OCI-M2 (cell line): ENCODE data around the gene AFAP1L1.

Source experiments
- DNase-seq: peaks from one replicate; lab custom pipeline; 2025; ENCODE audit not compliant: unreplicated experiment; lab: John Stamatoyannopoulos, UW

Gene AFAP1L1

DNA sequence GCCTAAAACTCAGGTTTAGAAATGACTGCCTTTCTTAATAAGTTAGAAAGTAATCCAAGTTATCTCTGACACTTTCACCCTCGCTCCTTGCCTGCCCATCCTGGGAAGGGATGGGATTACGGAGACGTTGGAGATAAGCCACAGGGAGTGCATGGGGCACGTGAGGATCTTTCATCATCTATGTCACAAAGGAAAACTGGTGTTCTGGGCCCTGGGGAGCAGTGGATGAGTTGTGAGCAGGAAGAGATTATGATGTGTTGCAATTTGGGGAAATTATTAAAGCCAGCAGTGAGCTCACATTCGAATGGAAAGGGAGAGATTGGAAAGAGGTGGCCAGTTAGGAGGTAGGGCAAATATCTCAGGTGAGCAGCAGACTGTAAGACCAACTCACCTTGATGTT lies 12.8 kb downstream of the AFAP1L1 start:
- no peak for DNase-seq

DNA sequence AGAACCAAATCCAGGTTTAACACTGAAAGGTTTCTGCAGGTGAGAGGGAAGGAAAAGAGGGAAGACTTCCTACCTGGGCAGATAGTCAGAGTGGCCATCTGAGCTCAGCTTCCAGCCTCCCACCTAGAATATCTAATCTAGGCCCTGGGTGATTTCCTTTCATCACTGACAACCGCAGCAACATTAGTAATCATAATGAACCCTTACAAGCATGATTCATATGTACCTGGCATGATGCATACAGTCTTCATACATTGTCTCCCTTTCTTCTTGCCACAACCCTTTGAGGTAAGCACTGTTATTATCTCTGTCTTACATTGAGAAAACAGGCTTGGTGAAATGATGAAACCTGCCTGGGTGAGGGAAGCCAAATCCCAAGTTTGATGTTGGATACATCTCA lies 13.5 kb downstream of the AFAP1L1 start:
- DNase-seq, result no peak

DNA sequence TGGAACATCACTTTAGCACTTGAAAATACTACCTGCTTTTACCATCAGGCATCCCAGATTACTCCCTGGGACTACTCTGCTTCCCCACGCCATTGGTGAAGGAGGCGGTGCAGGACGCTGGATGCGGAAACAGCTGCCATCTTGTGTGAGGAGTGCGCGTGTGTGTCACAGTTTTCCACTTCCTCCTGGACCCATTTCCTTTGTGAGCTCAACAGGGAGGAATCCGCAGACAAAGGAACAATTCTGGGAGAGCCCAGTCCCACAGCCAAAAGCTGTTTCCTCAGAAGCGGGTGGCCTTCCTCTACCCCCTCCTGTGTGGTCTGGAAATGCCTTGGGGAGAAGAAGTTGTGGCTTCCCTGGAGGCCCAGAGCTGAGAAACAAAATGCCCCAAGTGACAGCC lies 16.8 kb downstream of the AFAP1L1 start:
- DNase-seq, result no peak

DNA sequence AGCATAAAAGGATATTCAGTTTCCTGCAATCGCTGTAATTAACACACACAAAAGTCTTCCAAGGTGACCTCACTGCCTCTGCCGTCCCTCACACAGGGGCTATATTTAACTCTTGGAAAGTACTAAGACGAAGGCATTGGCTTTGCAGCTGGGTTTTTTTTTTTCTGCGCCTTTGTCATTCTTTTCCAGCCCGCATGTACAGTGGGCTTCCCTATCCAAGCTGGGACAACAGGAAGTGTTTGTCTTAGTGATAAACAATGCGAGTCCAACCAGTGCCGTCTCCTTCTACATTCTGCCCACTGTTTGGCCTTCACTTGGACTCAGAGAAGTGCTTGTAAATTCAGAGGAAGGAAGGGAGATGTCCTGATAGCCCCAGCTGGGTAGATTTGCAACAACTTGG lies 17.6 kb downstream of the AFAP1L1 start:
- DNase-seq, result no peak

DNA sequence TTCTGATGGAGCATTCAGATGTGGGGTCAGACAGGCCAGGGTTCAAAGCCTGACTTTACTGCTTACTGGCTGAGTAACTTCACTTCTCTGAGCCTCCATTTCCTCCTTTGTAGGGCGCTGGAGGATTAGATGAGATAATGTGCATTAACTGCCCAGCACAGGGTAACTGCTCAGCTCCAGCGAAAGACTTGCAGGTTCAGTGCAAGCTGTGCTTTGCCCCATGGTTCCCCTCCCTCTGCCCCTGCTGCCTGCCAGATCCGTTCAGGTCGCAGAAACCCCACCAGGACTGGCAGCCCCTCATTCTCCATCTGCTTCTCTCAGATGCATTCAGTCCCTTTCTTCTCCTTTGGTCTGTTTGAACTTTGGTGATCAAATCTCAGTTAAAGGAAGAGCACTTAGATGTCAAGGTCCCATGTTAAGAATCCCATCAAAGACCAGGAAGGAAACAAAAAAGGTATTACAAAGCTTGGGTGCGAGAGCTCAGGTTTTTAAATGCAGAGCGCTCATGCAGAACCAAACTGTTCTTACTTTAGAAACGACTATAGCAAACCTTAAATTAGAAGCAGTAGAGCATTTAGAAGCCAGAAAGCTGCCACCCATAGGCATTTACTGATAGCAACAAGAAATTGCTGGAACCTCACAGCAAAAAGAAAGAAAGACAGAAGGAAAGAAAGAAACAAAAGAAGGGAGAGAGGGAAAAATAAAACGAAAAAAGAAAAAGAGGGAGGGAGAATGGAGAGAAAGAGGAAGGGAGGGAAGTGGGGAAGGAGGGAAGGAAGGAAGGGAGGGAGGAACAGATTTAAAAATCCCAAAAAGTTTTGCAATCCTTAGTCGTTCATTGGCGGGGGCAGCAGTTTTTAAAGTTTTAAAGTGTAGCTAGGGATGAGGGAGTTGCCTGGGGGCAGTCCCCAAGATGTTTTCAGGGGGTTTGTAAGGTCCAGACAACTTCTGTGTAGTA lies 23.5 kb downstream of the AFAP1L1 start:
- no peak for DNase-seq

DNA sequence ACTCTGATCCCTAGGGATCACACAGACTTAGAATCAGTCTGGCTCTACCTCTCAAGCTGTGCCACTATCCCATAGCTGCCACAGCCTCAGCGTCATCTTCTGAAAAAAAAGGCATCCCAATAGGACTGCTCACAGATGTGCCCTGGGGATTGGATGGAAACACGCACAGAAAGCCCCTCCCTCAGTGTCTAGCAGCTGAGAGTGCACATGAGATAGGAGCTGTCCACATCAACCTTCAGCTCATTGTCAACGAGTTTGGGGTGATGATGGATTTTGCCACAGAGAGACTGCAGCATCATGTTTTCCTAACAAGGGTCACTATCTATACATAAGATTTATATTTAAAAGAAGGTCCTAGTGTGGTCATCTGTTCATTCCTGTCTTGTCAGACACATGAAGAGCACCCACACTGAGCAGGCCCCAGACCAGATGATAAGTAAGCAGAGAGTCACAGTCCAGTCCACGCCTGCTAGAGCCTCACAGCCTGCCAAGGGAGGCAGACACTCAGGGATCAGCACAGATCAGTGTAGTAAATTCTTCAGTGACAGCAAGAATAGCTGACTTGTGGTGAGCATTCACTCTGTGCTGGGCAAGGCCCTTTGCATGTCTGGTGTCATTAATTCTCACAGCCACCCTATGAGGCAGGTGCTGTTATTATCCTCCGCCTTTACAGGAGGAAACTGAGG lies 25.8 kb downstream of the AFAP1L1 start:
- DNase-seq, result no peak

DNA sequence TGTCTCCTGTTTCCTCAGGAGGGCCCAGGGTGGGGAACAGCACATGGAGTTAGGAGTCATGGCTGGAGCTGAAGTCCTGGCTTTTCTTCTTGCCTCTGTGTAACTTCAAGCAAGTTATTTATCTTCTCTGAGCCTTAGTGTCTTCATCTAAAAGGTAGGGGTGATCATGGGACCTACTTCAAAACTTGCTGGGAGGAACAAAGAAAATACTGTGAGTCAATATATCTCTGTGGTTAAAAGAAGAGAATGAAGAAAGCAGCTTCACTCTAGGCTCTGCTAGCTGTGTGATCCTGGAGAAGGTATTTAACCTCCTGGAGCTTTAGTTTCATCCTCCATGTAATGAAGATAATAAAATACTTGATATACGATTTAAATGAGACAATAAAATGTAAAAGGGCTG lies 26.5 kb downstream of the AFAP1L1 start:
- DNase-seq, result no peak

DNA sequence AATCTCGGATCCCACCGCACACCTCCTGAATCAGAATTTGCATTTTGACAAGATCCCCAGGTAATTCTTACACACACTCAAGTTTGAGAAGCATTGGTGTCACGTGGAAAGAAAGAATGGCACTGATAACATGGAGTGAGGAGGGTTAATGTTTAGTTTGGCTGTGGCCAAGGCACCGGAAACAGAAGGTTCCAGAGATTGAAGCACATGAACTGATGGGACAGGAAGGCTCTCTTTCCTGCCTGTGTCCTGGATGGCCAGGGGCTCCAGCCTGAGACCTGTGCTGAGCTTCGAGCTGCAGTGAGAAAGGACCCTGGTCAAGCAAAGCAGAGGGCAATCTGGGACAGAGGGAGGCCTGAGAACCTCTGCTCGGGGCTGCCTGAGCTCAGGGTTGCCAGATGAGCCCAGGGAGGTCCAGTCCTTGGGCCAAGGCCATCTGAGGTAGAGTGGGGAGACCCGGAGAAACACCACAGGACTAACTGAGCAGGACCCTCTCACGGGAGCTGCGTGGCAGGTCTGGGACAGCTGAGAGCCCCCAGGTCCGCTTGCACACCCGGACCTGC lies 27.3 kb downstream of the AFAP1L1 start:
- DNase-seq, result no peak

DNA sequence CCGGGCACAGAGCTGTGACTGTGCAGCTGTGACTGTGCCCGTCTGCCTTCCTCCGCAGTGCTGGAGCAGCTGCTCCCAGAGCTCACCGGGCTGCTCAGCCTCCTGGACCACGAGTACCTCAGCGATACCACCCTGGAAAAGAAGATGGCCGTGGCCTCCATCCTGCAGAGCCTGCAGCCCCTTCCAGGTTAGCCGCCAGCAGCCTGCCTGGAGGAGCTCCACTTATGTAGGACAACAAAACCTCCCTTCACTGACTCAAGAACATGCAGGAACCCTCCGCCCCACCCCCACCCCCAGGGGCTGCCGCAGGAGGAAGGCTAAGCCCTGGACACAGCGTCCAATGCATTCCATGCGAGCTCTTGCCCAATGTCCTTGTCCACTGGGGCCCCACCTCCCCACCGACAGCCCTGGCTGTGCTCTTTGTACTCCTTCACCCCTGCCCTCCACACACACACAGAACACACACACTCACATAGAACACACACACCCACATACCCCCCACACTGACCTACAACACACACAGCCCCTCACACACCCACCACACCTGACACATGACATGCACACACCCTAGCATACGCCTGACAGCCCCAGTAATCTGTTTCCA lies 27.9 kb downstream of the AFAP1L1 start:
- no peak for DNase-seq

DNA sequence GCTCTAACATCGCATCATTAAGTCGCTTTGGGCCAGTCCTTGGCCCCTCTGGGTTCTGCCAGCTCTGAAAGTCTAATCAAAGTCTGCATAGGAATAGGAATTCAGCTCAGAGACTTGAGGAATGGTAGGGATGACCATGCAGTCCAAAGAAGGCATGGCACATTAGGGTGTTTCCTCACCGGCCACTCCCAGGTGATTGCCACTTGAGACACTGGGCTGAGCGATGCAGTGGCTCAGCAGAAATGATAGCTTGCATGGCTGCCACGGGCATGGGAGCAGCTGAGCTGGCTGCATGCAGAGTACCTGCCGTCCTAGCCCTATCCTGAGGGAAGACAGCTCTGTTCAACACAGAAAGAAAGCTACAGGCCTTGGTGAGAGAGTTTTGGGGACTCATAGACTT lies 28.8 kb downstream of the AFAP1L1 start:
- no peak for DNase-seq

DNA sequence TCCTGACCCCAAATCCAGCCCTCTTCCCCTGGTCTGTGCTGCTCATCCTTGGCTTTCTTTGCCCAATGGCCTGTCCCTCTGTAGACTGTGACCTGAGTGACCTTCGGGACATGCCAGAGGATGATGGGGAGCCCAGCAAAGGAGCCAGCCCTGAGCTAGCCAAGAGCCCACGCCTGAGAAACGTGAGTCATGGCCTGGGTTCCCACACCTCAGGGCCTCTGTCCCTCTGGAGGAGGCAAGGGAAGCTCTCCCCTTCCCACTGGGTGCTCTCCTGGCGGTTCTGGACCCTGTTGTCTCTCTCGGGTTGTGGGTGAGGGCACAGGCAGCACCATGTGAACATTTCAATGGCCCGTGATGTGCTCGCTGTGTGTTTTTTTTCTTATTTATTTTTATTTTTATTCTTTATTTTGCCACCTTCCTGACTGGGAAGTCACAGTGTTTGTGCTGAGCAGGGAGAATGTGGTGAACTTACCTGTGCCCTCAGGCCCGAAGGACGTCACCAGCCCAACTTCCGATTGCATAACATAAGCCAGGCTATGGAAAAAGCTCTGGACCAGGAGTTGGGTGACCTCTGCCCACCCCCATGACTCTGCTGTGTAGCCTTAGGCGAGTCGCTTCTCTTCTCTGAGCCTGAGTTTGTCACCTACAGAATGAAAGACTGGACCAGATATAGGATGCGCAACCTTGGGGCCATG lies 29.5 kb downstream of the AFAP1L1 start:
- DNase-seq, result no peak

DNA sequence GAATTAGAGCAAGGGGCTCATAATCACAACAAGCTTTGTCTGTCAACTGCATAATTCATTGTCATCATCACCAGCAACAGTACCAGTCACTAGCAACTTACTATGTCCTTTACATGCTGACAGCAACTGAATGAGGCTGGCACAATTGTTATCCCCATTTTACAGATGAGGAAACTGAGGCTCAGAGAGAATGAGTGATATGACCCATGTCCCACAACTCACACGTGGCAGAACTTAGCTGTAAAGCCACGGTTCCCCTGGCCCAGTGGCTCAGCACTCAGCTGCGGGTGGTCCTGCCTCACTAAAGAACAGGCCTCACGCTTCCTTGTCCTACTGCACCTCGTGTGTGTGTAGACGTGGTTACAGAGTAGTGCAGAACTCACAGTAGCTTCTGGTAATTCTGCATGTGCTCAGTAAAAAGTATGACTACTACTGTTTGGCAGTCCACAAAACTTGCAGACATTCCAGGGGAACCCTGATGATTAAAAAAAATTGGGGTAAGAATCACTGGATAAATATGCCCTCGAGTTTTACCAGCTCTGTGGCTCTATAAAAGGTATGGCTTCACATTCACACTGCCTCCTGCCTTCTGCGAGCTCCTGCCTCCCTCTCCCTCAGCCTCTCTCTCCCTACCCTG lies 30.2 kb downstream of the AFAP1L1 start:
- DNase-seq, result no peak

DNA sequence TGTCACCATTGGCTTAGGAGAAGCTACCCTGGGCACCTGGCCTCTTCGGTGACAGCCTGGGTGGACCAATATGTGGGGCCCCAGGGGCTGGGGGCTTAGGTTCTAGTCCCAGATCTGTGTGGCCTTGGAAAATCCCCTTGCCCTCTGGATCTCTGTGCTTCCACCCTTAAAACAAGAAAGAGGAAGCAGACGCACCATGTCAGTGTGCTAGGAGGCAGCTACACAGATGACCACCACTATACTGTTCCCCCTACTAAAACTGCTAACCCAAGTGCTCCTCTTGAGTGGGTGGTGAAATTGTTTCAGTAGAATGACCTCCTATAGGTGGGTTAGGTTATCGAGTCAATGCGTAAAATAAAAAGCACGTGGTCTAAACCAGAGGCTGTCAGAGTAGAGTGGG lies 31.0 kb downstream of the AFAP1L1 start:
- no peak for DNase-seq

DNA sequence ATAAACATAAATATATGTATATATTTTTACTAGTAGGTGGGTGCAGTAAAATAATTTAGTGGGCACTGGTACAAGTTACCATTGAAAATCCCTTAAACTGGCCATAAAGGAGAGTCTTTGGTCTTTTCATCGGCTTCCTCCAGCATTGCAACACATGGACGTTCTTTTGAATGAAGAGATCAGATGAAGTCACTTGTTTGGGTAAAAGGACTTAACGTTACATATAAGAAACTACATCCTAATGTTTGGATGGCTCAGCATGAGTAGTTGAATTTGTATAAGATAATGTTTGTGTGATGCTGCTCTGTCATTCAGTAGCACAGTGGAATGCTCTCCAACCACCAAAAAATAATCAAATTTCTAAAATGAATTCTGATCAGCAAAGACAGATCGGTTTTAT lies 31.6 kb downstream of the AFAP1L1 start:
- DNase-seq, result no peak

DNA sequence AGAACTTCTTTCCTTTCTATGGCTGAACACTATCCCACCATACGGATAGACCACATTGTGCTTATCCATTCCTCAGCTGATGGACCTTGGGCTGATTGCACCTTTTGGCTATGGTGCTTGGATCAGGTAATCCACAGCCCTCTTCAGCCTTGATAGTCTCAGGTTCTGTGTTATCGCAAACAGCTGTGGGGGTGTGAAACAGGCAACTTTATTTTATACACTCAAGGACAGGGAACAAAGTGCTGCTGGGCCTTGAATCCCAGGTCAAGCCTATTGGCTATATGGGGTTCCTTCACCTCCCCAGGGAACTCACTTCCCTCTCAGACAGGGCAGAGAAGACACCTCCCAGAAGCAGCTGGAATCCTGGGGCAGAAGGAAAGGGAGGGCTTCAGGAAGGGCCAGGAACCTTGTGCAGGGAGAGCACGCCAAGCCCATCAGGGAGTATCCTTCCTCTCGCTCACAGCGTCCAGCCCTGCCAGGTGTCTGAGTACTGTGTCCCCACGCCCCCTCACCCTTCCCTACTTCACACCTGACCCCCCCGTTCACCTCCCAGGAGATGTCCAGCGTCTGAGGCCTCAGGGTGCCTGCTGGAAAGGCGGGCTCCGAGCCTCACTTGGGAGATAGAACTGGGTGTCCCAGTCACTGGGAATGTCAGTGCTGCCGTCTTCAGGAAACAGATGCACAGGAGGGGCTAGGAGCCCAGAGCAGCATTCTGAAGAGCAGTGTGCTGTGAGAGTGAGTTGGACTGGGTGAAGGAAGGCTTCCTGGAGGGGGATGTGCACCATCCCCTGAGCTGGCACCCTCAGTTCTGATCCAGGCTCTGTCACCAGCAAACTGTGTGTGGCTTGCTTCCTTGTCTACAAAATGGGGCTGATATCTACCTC lies 32.8 kb downstream of the AFAP1L1 start:
- DNase-seq, result no peak

DNA sequence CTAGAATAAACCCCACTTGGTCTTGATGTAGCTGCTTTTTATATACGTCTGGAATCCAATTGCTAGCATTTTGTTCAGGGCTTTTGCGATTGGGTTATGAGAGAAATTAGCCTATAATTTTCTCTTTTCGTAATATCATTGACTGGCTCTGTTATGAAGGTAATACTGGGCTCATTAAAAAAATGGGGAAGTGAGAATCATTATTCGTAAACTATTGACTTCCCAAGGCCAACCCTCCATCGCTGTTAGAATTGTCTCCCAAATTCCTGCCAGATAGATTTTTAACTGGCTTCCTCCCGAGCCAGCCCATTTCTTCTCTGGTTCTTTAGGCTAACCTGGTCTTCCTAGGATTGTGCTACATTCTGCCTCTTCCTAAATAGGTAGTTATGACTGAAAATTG lies 37.7 kb downstream of the AFAP1L1 start:
- DNase-seq, result no peak

DNA sequence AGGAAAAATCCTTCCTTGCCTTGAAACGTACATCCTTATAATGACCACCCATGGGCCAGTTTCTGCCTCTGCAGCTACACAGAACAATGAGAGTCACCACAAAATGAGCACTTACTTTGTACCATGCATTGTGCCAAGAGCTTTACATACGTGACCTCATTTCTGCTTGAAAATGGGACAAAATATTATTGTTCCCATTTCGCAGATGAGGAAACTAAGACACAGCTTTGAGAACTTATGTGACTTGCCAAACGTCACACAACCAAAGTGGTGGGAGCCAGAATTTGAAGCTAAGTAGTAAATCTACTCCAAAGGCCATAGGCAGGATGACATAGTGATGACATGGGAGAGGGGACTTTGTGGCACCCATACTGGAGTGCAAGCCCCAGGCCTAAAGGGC lies 38.8 kb downstream of the AFAP1L1 start:
- no peak for DNase-seq

DNA sequence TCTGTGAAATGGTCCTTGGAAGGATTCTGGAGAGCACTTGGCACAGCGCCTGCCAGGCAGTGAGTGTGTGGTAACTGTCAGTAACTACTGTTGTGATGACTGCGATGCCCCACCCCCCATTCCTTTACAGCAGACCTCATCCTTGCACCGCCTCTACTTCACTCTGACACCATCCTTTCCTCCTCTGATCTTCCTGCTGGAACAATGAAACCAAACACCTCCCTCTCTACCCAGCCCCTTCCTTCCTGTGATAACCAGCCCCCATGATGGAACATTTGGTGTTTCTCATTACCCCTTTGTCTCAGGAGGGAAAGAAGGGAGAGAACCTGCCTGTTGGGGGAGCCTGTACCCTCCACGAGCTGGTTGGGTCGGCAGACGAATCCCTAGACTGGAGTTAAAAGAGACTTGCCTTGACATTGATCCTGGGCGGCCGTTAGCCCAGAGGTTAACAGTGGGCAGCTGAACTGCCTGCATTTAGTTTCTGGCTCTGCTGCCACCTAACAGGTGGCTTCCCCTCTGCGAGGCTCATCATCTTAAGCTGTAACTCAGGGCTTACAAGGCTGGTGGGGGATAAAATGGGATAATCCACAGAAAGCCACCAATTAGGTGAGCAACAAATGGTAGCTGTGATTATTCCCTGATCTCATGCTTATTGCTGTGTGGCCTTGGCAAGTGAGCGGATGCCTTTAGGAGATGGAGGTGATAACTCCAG lies 39.4 kb downstream of the AFAP1L1 start:
- DNase-seq, result no peak
